HG02938 (cell line): Measurements from ENCODE around the gene MNAT1.
A peak's percentile ranks its signal among the peaks of the same experiment; 100 is the strongest.
"Not testable (repeated sequence)": the region's sequence is repeated elsewhere in the genome, so short reads cannot be mapped to it uniquely, and the experiment has no call there.

Source experiments
- ATAC-seq: cut with Tn5 transposase; IDR thresholded peaks from one replicate; pipeline ENCODE4 v1.9.1; 2021; ENCODE audit warnings: mild to moderate bottlenecking, moderate library complexity; ENCODE audit not compliant: unreplicated experiment

Gene MNAT1

GRCh38 chr14:60734465-60735242 is at the start of gene MNAT1:
TSS of gene MNAT1 (plus strand) at chr14:60734761. CDS start at chr14:60734863, 102 bp downstream.
- ATAC-seq = peak; percentile 91

DNA sequence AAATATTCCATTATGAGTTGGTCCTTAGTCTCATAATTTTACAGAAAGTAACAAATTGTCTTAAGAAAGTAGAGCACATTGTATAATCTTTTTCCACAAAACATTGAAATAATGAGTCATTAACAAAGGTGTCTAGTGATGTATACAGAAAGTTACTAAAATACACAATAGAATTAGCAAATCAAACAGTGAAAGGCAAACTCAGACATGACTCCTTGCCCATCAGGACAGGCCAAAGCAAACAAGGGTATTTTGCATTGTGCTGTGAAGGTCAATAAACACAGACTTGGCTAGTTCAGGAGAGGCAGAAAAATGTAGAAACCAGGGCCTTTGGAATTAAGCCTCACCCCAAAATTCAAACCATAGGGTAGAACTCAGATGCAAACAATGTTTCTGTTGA is 47.7 kb upstream of the MNAT1 start:
- ATAC-seq = no peak

DNA sequence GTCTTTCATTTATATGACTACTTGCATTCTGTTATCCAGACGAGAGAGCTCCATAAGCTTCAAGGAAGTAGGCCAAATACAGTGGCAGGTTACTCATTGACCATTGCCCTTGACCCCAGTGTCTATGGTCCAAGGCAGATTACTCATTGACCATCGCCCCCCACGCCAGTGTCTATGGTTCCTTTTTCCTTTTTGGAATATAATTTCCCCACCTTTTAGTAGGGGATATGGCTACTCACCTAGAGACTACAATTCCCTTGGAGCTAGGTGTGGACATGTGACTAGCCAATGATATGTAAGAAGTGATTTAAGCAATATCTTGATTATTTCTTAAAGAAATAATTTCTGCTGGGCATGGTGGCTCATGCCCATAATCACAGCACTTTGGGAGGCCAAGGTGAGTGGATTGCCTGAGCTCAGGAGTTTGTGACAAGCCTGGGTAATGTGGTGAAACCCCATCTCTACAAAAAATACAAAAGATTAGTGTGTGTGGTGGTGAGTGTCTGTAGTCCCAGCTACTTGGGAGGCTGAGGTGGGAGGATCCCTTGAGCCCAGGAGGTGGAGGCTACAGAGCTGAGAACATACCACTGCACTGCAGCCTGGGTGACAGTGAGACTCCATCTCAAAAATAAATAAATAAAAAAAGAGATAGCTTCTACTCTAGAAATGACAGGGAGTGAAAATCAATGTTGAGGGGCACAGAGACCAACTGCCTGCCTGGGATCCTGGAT is 43.0 kb upstream of the MNAT1 start:
- no peak for ATAC-seq

DNA sequence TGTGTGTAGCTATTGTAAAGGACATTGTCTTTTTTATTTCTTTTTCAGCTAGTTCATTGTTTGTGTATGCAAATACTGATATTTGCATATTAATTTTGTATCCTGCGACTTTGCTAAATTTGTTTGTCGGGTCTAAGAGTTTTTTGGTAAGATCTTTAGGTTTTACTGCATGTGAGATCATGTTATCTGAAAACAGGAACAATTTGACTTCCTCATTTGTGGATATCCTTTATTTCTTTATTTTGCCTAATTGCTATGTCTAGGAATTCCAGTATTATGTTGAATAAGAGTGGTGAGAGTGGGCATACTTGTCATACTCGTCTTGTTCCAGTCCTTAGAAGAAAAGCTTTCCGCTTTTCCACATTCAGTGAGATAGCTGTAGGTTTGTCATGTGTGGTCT is 39.2 kb upstream of the MNAT1 start:
- no peak for ATAC-seq

- ATAC-seq = no peak
Observed at GRCh38 chr14:60700598-60700997, 34.0 kb upstream of the MNAT1 start.

DNA sequence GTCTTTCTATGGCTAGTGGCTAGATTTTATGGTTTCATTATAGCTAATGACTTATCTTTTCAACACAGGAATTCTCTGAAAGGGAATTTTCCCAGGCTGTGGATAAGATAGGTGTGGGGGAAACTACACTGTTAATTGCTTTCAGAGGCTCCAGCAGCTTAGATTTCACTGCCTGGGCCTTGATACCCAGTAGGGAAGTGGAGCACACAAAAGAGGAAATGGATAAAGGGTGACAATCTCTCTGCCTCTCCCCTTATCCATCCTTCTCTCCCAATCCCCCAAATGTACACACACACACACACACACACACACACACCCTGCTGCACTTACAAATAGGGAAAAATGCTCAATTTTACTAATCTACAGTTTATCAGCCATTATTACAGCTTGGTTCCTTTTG is 29.5 kb upstream of the MNAT1 start:
- no peak for ATAC-seq

GRCh38 chr14:60707858-60708257 is 26.7 kb upstream of the MNAT1 start:
- no peak for ATAC-seq

DNA sequence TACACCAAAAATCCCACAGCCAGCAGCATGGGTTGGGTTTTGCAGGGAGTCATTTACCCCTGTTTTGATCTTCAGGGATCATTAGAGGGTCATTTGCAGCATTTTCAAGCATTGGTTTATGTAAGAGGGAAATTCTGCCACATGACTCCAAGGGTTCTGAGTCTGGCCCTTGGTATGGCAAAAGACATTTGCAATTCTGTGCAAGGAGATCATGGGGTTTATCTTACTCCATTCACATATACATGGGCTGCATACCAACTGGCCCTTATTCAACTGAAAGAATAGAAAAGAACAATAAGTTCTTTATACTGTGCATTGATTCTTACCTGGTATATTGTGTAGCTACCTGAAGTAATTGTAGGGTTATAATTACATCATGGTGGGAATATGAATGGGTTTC is 24.1 kb upstream of the MNAT1 start:
- ATAC-seq = no peak

- ATAC-seq = no peak
Observed at GRCh38 chr14:60713513-60713912, 21.0 kb upstream of the MNAT1 start.

DNA sequence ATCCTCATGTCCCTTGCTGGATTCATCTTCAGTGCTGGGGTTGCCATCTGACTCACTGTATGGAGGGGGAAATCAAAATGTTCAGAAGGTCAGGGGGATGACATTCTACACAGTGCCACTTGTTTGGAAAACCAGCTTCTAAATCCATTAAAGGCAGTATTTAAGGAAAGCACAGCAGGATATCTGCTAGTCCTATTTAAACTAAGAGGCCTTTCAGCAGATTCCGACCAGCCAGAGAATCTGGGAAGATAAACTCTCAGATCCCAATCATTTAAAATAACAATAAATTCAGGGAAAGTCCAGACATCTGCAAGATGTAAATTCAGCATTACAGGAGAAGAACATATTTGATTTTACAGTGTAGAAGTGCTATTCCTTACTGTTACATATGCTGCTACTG is 14.2 kb upstream of the MNAT1 start:
- no peak for ATAC-seq

DNA sequence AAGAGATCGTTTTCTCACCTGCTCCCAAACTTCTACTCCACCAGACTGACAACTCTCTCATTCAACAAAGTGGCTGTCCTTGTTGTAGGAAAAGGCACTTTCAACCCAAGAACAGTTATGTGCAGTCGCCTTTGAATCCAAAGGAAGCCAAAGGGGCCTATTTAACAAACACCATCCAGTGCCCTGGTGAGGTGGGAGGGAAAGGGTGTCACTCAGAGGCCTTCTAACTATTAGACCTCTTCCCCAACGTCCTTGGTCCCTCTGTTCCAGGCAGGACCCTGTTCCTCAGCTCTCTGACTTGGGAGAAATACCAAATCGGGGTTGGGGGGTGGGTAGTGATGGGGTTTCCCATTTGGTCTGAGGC is 13.6 kb upstream of the MNAT1 start:
- ATAC-seq = no peak

- ATAC-seq = no peak
Observed at GRCh38 chr14:60721326-60722106, 13.0 kb upstream of the MNAT1 start.

DNA sequence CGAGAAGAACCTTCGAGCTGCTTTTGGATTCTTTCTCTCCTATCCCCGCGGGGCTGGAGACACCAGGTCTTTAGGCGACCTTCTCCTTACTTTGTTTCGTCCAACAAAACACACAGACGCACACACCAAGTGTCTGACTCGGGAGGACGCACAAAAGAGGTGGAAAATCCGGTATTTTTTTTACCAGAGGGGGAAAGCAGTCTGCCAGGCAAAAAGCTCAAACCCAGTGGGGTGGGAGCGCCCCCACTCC is 12.5 kb upstream of the MNAT1 start:
- no peak for ATAC-seq

- ATAC-seq = peak; percentile 45
Observed at GRCh38 chr14:60722357-60723115, 12.0 kb upstream of the MNAT1 start.

GRCh38 chr14:60723116-60723906 is 11.2 kb upstream of the MNAT1 start:
- no peak for ATAC-seq

GRCh38 chr14:60723907-60724618 is 10.5 kb upstream of the MNAT1 start, which contains the start of gene SIX4:
TSS of gene SIX4 (minus strand) at chr14:60724351. CDS start at chr14:60724074, 277 bp downstream.
- no peak for ATAC-seq

- not testable (repeated sequence) for ATAC-seq
Observed at GRCh38 chr14:60731291-60731690, 3.3 kb upstream of the MNAT1 start.

GRCh38 chr14:60732840-60733483 is 1.6 kb upstream of the MNAT1 start:
- no peak for ATAC-seq

DNA sequence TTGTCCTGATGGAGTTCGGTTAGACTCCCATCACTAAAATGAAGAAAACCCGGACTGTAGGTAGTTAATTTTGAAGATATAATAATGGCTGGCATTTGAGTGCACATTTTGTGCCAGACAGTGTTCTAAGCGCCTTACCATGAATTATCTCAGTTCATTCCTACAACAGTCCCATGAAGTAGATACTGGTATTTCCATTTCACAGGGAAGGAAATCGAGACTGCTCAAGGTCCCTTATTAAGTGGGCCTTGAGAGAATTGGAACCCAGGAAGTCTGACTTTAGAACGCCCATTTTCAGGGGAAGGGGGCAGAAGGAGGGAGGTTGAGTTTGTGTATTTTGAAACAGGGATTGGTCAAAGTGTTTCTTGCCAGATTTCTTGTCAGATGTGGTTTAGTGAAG is 855 bp downstream of the MNAT1 start:
- ATAC-seq = no peak
